Esophagus squamous epithelium (tissue), 4 donors: ENCODE data around the gene NPY4R2.
"Not testable (repeated sequence)": the region's sequence is repeated elsewhere in the genome, so short reads cannot be mapped to it uniquely, and the experiment has no call there.

ENCODE experiments used
- POLR2A ChIP-seq, 4 donors: fragments of 450-650 bp; IDR thresholded peaks; one replicate each; pipeline ENCODE4 v1.6.1; 2017; ENCODE audit warnings: antibody characterized with exemption in 4 of 4, mild to moderate bottlenecking in 4 of 4, moderate library complexity in 3 of 4
- TF ChIP-seq, protein P1 (sequence below), 6 experiments: fragments of 450-650 bp in 4 of 6; fragments of 200-600 bp in 2 of 6; sonication (generic) in 2 of 6; IDR thresholded peaks; one replicate each; pipeline ENCODE4 v1.5.1; 2016 to 2019; ENCODE audit warnings: antibody characterized with exemption in 6 of 6, mild to moderate bottlenecking in 4 of 6, moderate library complexity in 4 of 6

DNA sequence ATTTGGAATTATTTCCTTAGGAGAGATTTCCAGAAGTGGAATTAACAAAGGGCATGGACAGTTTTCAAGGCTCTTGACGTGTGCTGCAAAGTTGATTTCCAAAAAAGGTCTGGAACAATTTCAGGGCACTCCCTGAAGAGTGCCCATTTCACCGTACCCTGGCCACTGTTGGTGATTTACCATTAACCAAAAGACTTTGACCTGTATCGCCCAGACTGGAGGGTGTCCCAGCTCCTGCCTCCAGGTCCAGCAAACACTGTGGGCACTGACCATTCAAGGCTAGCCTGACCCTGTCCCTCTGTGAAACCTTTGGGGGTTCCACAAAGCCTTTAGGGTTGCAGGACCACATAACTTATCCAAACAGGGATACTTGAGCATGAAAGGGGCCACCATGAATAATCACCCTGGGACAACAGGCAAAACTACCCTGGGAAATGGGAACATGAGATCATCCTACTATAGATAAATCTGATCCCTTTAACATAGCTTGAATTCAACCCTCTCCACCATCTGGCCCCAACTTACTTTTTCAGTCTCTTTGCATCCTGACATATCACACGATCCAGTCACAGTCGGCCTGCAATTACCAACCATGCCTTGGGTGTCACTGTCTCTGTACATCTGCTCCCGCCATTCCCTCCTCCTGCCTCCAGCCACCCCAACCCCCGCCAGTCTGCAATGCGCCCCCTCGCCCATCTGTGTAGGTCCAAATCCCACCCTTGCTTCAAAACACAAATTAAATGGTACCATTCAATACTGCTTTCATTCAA lies 8.9 kb downstream of the NPY4R2 start:
- TF ChIP-seq, protein P1, sequence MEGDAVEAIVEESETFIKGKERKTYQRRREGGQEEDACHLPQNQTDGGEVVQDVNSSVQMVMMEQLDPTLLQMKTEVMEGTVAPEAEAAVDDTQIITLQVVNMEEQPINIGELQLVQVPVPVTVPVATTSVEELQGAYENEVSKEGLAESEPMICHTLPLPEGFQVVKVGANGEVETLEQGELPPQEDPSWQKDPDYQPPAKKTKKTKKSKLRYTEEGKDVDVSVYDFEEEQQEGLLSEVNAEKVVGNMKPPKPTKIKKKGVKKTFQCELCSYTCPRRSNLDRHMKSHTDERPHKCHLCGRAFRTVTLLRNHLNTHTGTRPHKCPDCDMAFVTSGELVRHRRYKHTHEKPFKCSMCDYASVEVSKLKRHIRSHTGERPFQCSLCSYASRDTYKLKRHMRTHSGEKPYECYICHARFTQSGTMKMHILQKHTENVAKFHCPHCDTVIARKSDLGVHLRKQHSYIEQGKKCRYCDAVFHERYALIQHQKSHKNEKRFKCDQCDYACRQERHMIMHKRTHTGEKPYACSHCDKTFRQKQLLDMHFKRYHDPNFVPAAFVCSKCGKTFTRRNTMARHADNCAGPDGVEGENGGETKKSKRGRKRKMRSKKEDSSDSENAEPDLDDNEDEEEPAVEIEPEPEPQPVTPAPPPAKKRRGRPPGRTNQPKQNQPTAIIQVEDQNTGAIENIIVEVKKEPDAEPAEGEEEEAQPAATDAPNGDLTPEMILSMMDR (IDR thresholded peaks at IDR 0.05) = not testable (repeated sequence)
- TF ChIP-seq POLR2A (IDR thresholded peaks at IDR 0.05) = not testable (repeated sequence)
